CD8-positive, alpha-beta memory T cell (primary cell): ENCODE results near the gene TOMM34. TPM values are rescaled to one million over a fixed set of nuclear protein-coding genes. Genes with fewer than 3 reads are reported as not detected.

Experiments
- CTCF ChIA-PET: fragments of 350-600 bp; sonication (Branson Sonifier 250); formaldehyde crosslinking; loops from one replicate; lab custom pipeline; 2021; ENCODE audit warnings: antibody characterized with exemption; lab: Charles Lee
- POLR2A ChIA-PET: fragments of 350-600 bp; sonication (Branson Sonifier 250); formaldehyde crosslinking; loops from one replicate; lab custom pipeline; 2021; ENCODE audit warnings: antibody characterized with exemption; lab: Charles Lee
- DNase-seq, 5 donors: peaks; one replicate each; pipeline versions ENCODE4 v3.0.0 to v3.0.0-alpha.2; 2020 to 2022; ENCODE audit warnings: mixed read lengths in 1 of 5
- H3K27ac ChIP-seq: one replicate; pipeline ENCODE4 v1.7.0; 2013; ENCODE audit warnings: low read depth, mild to moderate bottlenecking, low read length, moderate library complexity
- H3K27me3 ChIP-seq: 2 replicates; pipeline ENCODE4 v1.7.0; 2013; ENCODE audit warnings: low read length, mild to moderate bottlenecking; ENCODE audit not compliant: insufficient read depth, poor library complexity, severe bottlenecking
- H3K36me3 ChIP-seq: 2 replicates; pipeline ENCODE4 v1.7.0; 2013; ENCODE audit warnings: mild to moderate bottlenecking, low read length, moderate library complexity; ENCODE audit not compliant: insufficient read depth
- H3K4me1 ChIP-seq: 2 replicates; pipeline ENCODE4 v1.7.0; 2013; ENCODE audit warnings: mild to moderate bottlenecking, low read length, moderate library complexity; ENCODE audit not compliant: insufficient read depth
- H3K4me3 ChIP-seq: 2 replicates; pipeline ENCODE4 v1.7.0; 2013; ENCODE audit warnings: mild to moderate bottlenecking, low read length
- H3K9me3 ChIP-seq: 2 replicates; pipeline ENCODE4 v1.7.0; 2013; ENCODE audit warnings: mild to moderate bottlenecking, low read length
- H3K27ac Mint-ChIP-seq, 8 donors: one replicate each; pipeline ENCODE4 v1.8.0; 2020 to 2021; ENCODE audit warnings: mixed read lengths in 8 of 8, mild to moderate bottlenecking in 6 of 8, inconsistent platforms in 3 of 8, moderate library complexity in 3 of 8
- H3K27me3 Mint-ChIP-seq, 2 donors: one replicate each; pipeline ENCODE4 v1.8.0; 2020 to 2021; ENCODE audit warnings: mixed read lengths in 2 of 2, mild to moderate bottlenecking in 1 of 2, moderate library complexity in 1 of 2
- H3K36me3 Mint-ChIP-seq, 3 donors: one replicate each; pipeline ENCODE4 v1.8.0; 2020 to 2021; ENCODE audit warnings: mixed read lengths in 3 of 3, inconsistent platforms in 1 of 3, mild to moderate bottlenecking in 1 of 3
- H3K4me1 Mint-ChIP-seq, 3 donors: one replicate each; pipeline ENCODE4 v1.8.0; 2020 to 2021; ENCODE audit warnings: mixed read lengths in 3 of 3, inconsistent platforms in 1 of 3, mild to moderate bottlenecking in 1 of 3
- H3K4me3 Mint-ChIP-seq, 7 donors: one replicate each; pipeline ENCODE4 v1.8.0; 2020 to 2021; ENCODE audit warnings: mixed read lengths in 7 of 7, mild to moderate bottlenecking in 6 of 7, moderate library complexity in 4 of 7, inconsistent platforms in 2 of 7
- H3K9me3 Mint-ChIP-seq, 5 donors: one replicate each; pipeline ENCODE4 v1.8.0; 2020 to 2022; ENCODE audit warnings: mixed read lengths in 5 of 5, mild to moderate bottlenecking in 3 of 5, moderate library complexity in 2 of 5, inconsistent platforms in 1 of 5
- polyA plus RNA-seq: library from polyadenylated mRNA; unstranded; fragments of 300-500 nt; fragmentation: Illumina TruSeq; gene quantifications from one replicate; pipeline ENCODE4 v1.2.3, GENCODE V29; 2021
- total RNA-seq, 2 experiments: library from RNA; stranded (reverse); gene quantifications; one replicate each; pipeline ENCODE4 v1.2.3, GENCODE V29; 2021

The TOMM34 gene
- total and polyA plus RNA-seq, 3 experiments from 2014 or later: 21.0 to 76.8 (median 75.4) TPM

GRCh38 chr20:44954211-44954610 lies 6.0 kb downstream of the TOMM34 start:
- H3K27me3 Mint-ChIP-seq: no peaks in the 10 kb centered on the region
- CTCF ChIA-PET: no interaction called here
- POLR2A ChIA-PET: no interaction called here
- Histone ChIP-seq H3K9me3 (no peaks in the 10 kb centered on the region), H3K27me3 (no peaks in the 10 kb centered on the region), H3K36me3 (peaks cover 67% of the 10 kb centered on the region), H3K4me3 (no peak overlapping the region), H3K27ac (no peak overlapping the region), H3K4me1 (peaks cover 11% of the 10 kb centered on the region)
- H3K4me3 Mint-ChIP-seq: no peak overlapping the region
- peaks cover 35 to 44% (median 42%) of the 10 kb centered on the region in 3 donors for H3K4me1 Mint-ChIP-seq
- H3K27ac Mint-ChIP-seq: peak overlapping the region in 3 of 8 donors; percentile 24 to 91 (median 53)
- H3K9me3 Mint-ChIP-seq: no peaks in the 10 kb centered on the region
- DNase-seq: no peak
- H3K36me3 Mint-ChIP-seq: peaks cover 0 to 82% (median 33%) of the 10 kb centered on the region in 3 donors

GRCh38 chr20:44952731-44953130 lies 7.5 kb downstream of the TOMM34 start:
- Mint-ChIP-seq H3K4me1 (peaks cover 20 to 30% (median 27%) of the 10 kb centered on the region in 3 donors), H3K4me3 (no peak overlapping the region), H3K27me3 (no peaks in the 10 kb centered on the region), H3K27ac (peak overlapping the region in 6 of 8 donors; percentile 57 to 84 (median 76)), H3K36me3 (peaks cover 0 to 92% (median 33%) of the 10 kb centered on the region in 3 donors), H3K9me3 (no peaks in the 10 kb centered on the region)
- peaks cover 81% of the 10 kb centered on the region for H3K36me3 ChIP-seq
- ChIA-PET CTCF (no interaction called here), POLR2A (no interaction called here)
- no peak overlapping the region for H3K4me3 ChIP-seq
- H3K27me3 ChIP-seq: no peaks in the 10 kb centered on the region
- no peaks in the 10 kb centered on the region for H3K4me1 ChIP-seq
- H3K27ac ChIP-seq: no peak overlapping the region
- H3K9me3 ChIP-seq: no peaks in the 10 kb centered on the region
- DNase-seq: no peak

DNA sequence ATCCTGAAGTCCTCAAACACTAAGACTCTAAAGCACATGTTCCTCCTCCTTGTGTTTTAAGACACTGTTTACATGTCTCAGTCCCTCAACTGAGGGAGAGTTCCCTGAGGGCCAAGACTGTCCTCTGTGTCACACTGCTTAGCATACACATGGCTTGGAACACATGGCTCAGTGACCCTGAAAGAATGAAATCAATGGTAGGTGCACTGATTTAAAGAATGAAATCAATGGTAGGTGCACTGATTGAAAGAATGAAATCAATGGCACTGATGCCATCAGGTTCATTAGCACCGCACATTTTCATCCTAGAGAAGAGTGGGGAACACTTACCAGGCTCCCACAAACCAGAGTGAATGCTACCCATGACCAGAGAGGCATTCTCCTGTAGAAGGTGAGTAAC lies 9.8 kb downstream of the TOMM34 start:
- peak overlapping the region in 6 of 8 donors; percentile 23 to 55 (median 30) for H3K27ac Mint-ChIP-seq
- Histone ChIP-seq H3K4me1 (no peaks in the 10 kb centered on the region), H3K27me3 (no peaks in the 10 kb centered on the region), H3K27ac (no peak overlapping the region), H3K4me3 (no peak overlapping the region), H3K9me3 (no peaks in the 10 kb centered on the region), H3K36me3 (peaks cover 71% of the 10 kb centered on the region)
- peaks cover 16 to 23% (median 17%) of the 10 kb centered on the region in 3 donors for H3K4me1 Mint-ChIP-seq
- H3K4me3 Mint-ChIP-seq: no peak overlapping the region
- no peaks in the 10 kb centered on the region for H3K27me3 Mint-ChIP-seq
- POLR2A ChIA-PET: no interaction called here
- H3K36me3 Mint-ChIP-seq: peaks cover 0 to 97% (median 33%) of the 10 kb centered on the region in 3 donors
- CTCF ChIA-PET: interaction anchor here (1.6 kb wide), 1 partner anchor 10 kb away, joined by 5 read pairs; the partner anchor contains the start of gene TOMM34
- no peak for DNase-seq
- H3K9me3 Mint-ChIP-seq: no peaks in the 10 kb centered on the region

- Histone ChIP-seq H3K36me3 (peaks cover 62% of the 10 kb centered on the region), H3K4me3 (no peak overlapping the region), H3K27ac (no peak overlapping the region), H3K4me1 (no peaks in the 10 kb centered on the region), H3K27me3 (no peaks in the 10 kb centered on the region), H3K9me3 (no peaks in the 10 kb centered on the region)
- DNase-seq: no peak
- no peaks in the 10 kb centered on the region for H3K9me3 Mint-ChIP-seq
- H3K36me3 Mint-ChIP-seq: peaks cover 6 to 96% (median 26%) of the 10 kb centered on the region in 3 donors
- no peak overlapping the region for H3K4me3 Mint-ChIP-seq
- POLR2A ChIA-PET: no interaction called here
- no peaks in the 10 kb centered on the region for H3K27me3 Mint-ChIP-seq
- CTCF ChIA-PET: no interaction called here
- H3K4me1 Mint-ChIP-seq: peaks cover 14 to 16% (median 16%) of the 10 kb centered on the region in 3 donors
- peak overlapping the region in 1 of 8 donors; percentile 79 for H3K27ac Mint-ChIP-seq
Measured at GRCh38 chr20:44948513-44948912, 11.7 kb downstream of the TOMM34 start.

DNA sequence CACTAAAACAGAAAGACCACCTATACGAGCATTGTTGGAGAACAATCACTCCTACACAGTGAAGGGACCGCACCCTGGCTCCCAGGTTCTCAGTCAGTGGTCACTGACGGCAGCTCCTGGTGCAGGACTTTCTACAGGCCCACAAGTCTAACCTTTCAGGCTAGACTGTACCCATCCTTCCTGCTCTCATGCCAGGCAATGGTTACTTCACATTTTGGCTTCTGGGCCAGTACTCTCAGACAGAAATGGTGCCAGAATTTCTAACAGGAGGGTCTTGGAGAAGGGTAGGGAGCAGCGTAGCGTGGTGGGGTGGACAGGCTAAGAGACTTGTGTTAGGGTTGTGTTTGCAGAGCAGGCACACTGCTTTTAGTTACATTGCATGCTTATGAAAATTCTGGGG lies 12.1 kb downstream of the TOMM34 start:
- Histone ChIP-seq H3K27ac (no peak overlapping the region), H3K9me3 (no peaks in the 10 kb centered on the region), H3K36me3 (peaks cover 62% of the 10 kb centered on the region), H3K4me3 (no peak overlapping the region), H3K27me3 (no peaks in the 10 kb centered on the region), H3K4me1 (no peaks in the 10 kb centered on the region)
- POLR2A ChIA-PET: no interaction called here
- Mint-ChIP-seq H3K4me1 (peaks cover 10 to 12% (median 12%) of the 10 kb centered on the region in 3 donors), H3K27ac (peak overlapping the region in 1 of 8 donors; percentile 79), H3K9me3 (no peaks in the 10 kb centered on the region), H3K36me3 (peaks cover 6 to 96% (median 23%) of the 10 kb centered on the region in 3 donors), H3K4me3 (no peak overlapping the region), H3K27me3 (no peaks in the 10 kb centered on the region)
- CTCF ChIA-PET: no interaction called here
- no peak for DNase-seq

DNA sequence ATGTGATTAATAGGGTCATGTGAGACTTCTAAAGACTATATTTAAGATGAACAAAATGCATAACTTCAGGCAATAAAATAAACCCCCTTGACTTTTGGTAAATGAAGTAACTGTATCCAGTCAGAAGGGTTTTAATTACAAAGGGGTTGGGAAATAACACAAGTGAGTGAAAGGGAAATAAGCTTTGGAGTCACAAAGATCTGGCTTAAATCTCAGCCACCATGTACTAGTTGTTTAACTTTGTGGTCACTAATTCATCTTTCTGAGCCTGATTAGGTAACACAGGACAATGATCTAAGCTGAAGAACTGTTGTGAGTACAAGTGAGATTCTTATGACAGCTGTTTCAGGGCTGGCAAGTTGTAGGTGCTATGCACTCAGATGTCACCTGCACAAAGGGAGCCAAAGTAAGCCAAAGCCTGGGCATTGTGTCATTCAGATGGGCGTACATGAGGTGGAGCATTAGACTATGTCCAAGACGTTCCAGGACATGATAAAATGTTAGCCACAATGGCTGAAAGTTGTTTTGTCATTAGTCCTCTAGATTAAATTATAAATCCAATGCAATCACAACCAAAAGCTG lies 13.8 kb downstream of the TOMM34 start:
- H3K36me3 Mint-ChIP-seq: peaks cover 6 to 96% (median 30%) of the 10 kb centered on the region in 3 donors
- H3K27ac Mint-ChIP-seq: peak overlapping the region in 3 of 8 donors; percentile 18 to 56 (median 35)
- H3K4me3 ChIP-seq: no peak overlapping the region
- CTCF ChIA-PET: no interaction called here
- H3K4me1 ChIP-seq: no peaks in the 10 kb centered on the region
- H3K27me3 Mint-ChIP-seq: no peaks in the 10 kb centered on the region
- no peak for DNase-seq
- POLR2A ChIA-PET: no interaction called here
- no peaks in the 10 kb centered on the region for H3K9me3 ChIP-seq
- H3K4me3 Mint-ChIP-seq: no peak overlapping the region
- peaks cover 3 to 4% (median 4%) of the 10 kb centered on the region in 3 donors for H3K4me1 Mint-ChIP-seq
- no peaks in the 10 kb centered on the region for H3K27me3 ChIP-seq
- peaks cover 61% of the 10 kb centered on the region for H3K36me3 ChIP-seq
- no peak overlapping the region for H3K27ac ChIP-seq
- no peaks in the 10 kb centered on the region for H3K9me3 Mint-ChIP-seq

- ChIA-PET CTCF (no interaction called here), POLR2A (no interaction called here)
- H3K27ac Mint-ChIP-seq: peak overlapping the region in 1 of 8 donors; percentile 53
- no peak for DNase-seq
- H3K36me3 Mint-ChIP-seq: peaks cover 11 to 95% (median 34%) of the 10 kb centered on the region in 3 donors
- no peak overlapping the region for H3K4me3 Mint-ChIP-seq
- Histone ChIP-seq H3K27me3 (no peaks in the 10 kb centered on the region), H3K9me3 (no peaks in the 10 kb centered on the region), H3K36me3 (peaks cover 50% of the 10 kb centered on the region), H3K27ac (no peak overlapping the region), H3K4me3 (no peak overlapping the region), H3K4me1 (no peaks in the 10 kb centered on the region)
- H3K4me1 Mint-ChIP-seq: peaks cover 3 to 4% (median 3%) of the 10 kb centered on the region in 3 donors
- H3K27me3 Mint-ChIP-seq: no peaks in the 10 kb centered on the region
- H3K9me3 Mint-ChIP-seq: no peaks in the 10 kb centered on the region
Measured at GRCh38 chr20:44945261-44945660, 14.9 kb downstream of the TOMM34 start.

- DNase-seq: no peak
- Mint-ChIP-seq H3K4me3 (no peak overlapping the region), H3K27ac (peak overlapping the region in 3 of 8 donors; percentile 17 to 57 (median 50)), H3K27me3 (no peaks in the 10 kb centered on the region), H3K4me1 (peaks cover 0 to 4% (median 0%) of the 10 kb centered on the region in 3 donors), H3K36me3 (peaks cover 11 to 94% (median 31%) of the 10 kb centered on the region in 3 donors), H3K9me3 (no peaks in the 10 kb centered on the region)
- POLR2A ChIA-PET: interaction anchor here (1.6 kb wide), 1 partner anchor 23 kb away, joined by 4 read pairs; no protein-coding TSS in a partner anchor
- Histone ChIP-seq H3K9me3 (no peaks in the 10 kb centered on the region), H3K4me1 (no peaks in the 10 kb centered on the region), H3K27ac (no peak overlapping the region), H3K4me3 (no peak overlapping the region), H3K36me3 (peaks cover 44% of the 10 kb centered on the region), H3K27me3 (no peaks in the 10 kb centered on the region)
- CTCF ChIA-PET: no interaction called here
Measured at GRCh38 chr20:44943828-44944227, 16.4 kb downstream of the TOMM34 start.
